Smooth muscle cell (in vitro differentiated cells): ENCODE results near the gene PSMD14. TPM values are rescaled to one million over a fixed set of nuclear protein-coding genes. Genes with fewer than 3 reads are reported as not detected.

Experiments used
- DNase-seq: peaks from one replicate; lab custom pipeline; 2025; ENCODE audit not compliant: unreplicated experiment; lab: John Stamatoyannopoulos, UW
- H2AFZ ChIP-seq: fragments of 200-600 bp; sonication (generic); 2 replicates; pipeline ENCODE4 v1.6.0; 2016; ENCODE audit warnings: antibody characterized with exemption, low read depth, mild to moderate bottlenecking
- H3F3A ChIP-seq: fragments of 200-600 bp; sonication (generic); 2 replicates; pipeline ENCODE4 v1.6.0; 2017; ENCODE audit warnings: antibody characterized with exemption, low read depth
- H3K27ac ChIP-seq: fragments of 200-600 bp; sonication (generic); 2 replicates; pipeline ENCODE4 v1.5.1; 2016; ENCODE audit warnings: low read depth, mild to moderate bottlenecking
- H3K27me3 ChIP-seq: fragments of 200-600 bp; sonication (generic); 2 replicates; pipeline ENCODE4 v1.6.1; 2016; ENCODE audit warnings: low read depth, mild to moderate bottlenecking
- H3K36me3 ChIP-seq: fragments of 200-600 bp; sonication (generic); 2 replicates; pipeline ENCODE4 v1.5.1; 2016; ENCODE audit warnings: low read depth
- H3K4me1 ChIP-seq: fragments of 200-600 bp; sonication (generic); 2 replicates; pipeline ENCODE4 v1.5.1; 2016; ENCODE audit warnings: low read depth
- H3K4me2 ChIP-seq: fragments of 200-600 bp; sonication (generic); 2 replicates; pipeline ENCODE4 v1.6.0; 2016; ENCODE audit warnings: mild to moderate bottlenecking
- H3K4me3 ChIP-seq: fragments of 200-600 bp; sonication (generic); 2 replicates; pipeline ENCODE4 v1.5.1; 2016; ENCODE audit warnings: mild to moderate bottlenecking
- H3K79me2 ChIP-seq: fragments of 200-600 bp; sonication (generic); 2 replicates; pipeline ENCODE4 v1.6.0; 2016; ENCODE audit warnings: low read depth, mild to moderate bottlenecking
- H3K9ac ChIP-seq: fragments of 200-600 bp; sonication (generic); 2 replicates; pipeline ENCODE4 v1.6.0; 2016; ENCODE audit warnings: low read depth
- H3K9me3 ChIP-seq: fragments of 200-600 bp; sonication (generic); replicated peaks from 2 replicates; pipeline ENCODE4 v1.5.1; 2016; ENCODE audit warnings: low read depth
- H4K20me1 ChIP-seq: fragments of 200-600 bp; sonication (generic); 2 replicates; pipeline ENCODE4 v1.6.0; 2016; ENCODE audit warnings: low read depth
- WGBS: methylation state at CpG from one replicate; pipeline ENCODE4 v1.1.7; 2016; ENCODE audit warnings: low lambda C conversion rate; 5-methylcytosine and 5-hydroxymethylcytosine counted together
- polyA plus RNA-seq: library from polyadenylated mRNA; unstranded; fragments of >200 nt; fragmentation: Nextera tagmentation; extraction: Ambion mirVana; gene quantifications from 2 replicates; pipeline ENCODE4 v1.2.1, GENCODE V29; 2016
- total RNA-seq: library from RNA; depleted of rRNA; stranded (reverse); fragments of >200 nt; gene quantifications from 2 replicates; pipeline ENCODE4 v1.2.3, GENCODE V29; 2014
- TF ChIP-seq, protein P1 (sequence below): fragments of 200-600 bp; sonication (generic); IDR thresholded peaks from 2 replicates; pipeline ENCODE4 v1.5.1; 2017; ENCODE audit warnings: borderline replicate concordance, mild to moderate bottlenecking, antibody characterized with exemption; ENCODE audit not compliant: insufficient read depth, poor library complexity, severe bottlenecking

PSMD14 gene
- total and polyA plus RNA-seq, 2 experiments from 2014 or later: 69.4 to 123 TPM

DNA sequence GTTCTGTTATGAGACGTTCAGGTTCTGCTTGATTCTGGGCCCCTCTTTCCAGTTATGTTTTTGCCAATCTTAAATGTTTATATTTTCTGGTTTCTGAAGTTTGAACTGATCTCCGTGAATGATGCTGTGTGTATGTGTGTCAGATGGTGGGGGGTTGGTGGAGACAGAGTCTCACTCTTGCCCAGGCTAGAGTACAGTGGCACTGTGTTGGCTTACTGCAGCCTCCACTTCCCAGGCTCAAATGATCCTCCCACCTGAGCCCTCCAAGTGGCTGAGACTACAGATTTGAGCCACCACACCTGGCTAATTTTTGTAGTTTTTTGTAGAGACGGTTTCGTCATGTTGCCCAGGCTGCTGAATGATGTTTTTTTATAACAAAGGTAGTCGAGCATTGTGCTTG, 45.9 kb downstream of the PSMD14 start:
- WGBS: 91% methylated on average over 5 of the region's 5 CpGs
- Histone ChIP-seq H3K9me3 (no peaks in the 10 kb centered on the region), H3K27ac (no peak overlapping the region), H3K27me3 (no peaks in the 10 kb centered on the region), H3K4me1 (peaks cover 8% of the 10 kb centered on the region), H3K9ac (no peak overlapping the region), H3K79me2 (peaks cover 75% of the 10 kb centered on the region), H3K4me3 (no peak overlapping the region), H4K20me1 (peaks cover 97% of the 10 kb centered on the region), H3K36me3 (no peaks in the 10 kb centered on the region), H2AFZ (no peak overlapping the region), H3K4me2 (no peak overlapping the region), H3F3A (no peaks in the 10 kb centered on the region)
- no peak for DNase-seq
- TF ChIP-seq, protein P1, sequence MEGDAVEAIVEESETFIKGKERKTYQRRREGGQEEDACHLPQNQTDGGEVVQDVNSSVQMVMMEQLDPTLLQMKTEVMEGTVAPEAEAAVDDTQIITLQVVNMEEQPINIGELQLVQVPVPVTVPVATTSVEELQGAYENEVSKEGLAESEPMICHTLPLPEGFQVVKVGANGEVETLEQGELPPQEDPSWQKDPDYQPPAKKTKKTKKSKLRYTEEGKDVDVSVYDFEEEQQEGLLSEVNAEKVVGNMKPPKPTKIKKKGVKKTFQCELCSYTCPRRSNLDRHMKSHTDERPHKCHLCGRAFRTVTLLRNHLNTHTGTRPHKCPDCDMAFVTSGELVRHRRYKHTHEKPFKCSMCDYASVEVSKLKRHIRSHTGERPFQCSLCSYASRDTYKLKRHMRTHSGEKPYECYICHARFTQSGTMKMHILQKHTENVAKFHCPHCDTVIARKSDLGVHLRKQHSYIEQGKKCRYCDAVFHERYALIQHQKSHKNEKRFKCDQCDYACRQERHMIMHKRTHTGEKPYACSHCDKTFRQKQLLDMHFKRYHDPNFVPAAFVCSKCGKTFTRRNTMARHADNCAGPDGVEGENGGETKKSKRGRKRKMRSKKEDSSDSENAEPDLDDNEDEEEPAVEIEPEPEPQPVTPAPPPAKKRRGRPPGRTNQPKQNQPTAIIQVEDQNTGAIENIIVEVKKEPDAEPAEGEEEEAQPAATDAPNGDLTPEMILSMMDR: no peak

DNA sequence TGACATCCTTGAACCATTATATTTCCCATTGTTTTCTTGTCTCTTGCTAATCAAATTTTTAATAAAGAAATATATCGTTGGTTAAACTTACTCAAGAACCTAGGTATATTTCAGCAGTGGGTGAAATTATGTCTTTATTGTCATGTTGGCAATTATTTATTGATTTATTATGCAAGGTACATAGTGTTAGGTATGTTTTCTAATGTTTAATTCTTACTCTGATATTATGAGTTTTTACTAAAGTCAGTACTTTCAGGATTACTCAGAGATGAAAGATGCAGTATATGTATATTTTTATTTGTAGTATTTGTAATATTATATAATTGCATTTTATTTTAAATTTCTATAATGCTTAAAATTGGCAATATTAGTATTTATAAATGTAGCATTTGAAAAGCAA, 46.9 kb downstream of the PSMD14 start:
- TF ChIP-seq, protein P1: no peak
- H3K4me1 ChIP-seq: peaks cover 8% of the 10 kb centered on the region
- H3K36me3 ChIP-seq: no peaks in the 10 kb centered on the region
- no peaks in the 10 kb centered on the region for H3K9me3 ChIP-seq
- no peak overlapping the region for H3K4me2 ChIP-seq
- H2AFZ ChIP-seq: no peak overlapping the region
- no peak overlapping the region for H3K4me3 ChIP-seq
- H3F3A ChIP-seq: peaks cover 4% of the 10 kb centered on the region
- no peak overlapping the region for H3K9ac ChIP-seq
- no peak overlapping the region for H3K27ac ChIP-seq
- WGBS: 100% methylated on average over 1 of the region's 1 CpG
- peaks cover 94% of the 10 kb centered on the region for H4K20me1 ChIP-seq
- H3K79me2 ChIP-seq: peaks cover 78% of the 10 kb centered on the region
- DNase-seq: no peak
- H3K27me3 ChIP-seq: no peaks in the 10 kb centered on the region

DNA sequence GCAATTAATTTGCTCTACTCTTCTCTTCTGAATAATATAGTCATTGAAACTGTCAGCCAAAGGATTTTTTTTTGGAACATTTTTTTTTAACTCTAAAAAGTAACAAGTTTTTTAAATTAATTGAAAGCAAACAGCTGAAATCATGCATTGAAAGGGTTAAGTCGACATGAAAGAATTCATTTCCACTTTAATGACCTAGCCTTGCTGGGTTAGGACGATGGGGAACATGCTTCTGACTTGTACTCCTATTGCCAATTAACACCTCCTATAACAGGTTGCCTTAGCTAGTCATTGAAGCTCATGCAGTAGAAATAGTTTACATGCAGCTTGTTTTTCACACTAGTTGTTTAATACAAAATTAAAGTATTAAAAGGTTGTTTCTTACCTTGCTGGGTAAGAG, 47.8 kb downstream of the PSMD14 start:
- no peaks in the 10 kb centered on the region for H3K27me3 ChIP-seq
- no peak overlapping the region for H3K4me3 ChIP-seq
- no peak overlapping the region for H3K27ac ChIP-seq
- no peaks in the 10 kb centered on the region for H3K36me3 ChIP-seq
- no peaks in the 10 kb centered on the region for H3K9me3 ChIP-seq
- WGBS: 54% methylated on average over 2 of the region's 2 CpGs
- peaks cover 4% of the 10 kb centered on the region for H3F3A ChIP-seq
- no peak overlapping the region for H2AFZ ChIP-seq
- peaks cover 77% of the 10 kb centered on the region for H3K79me2 ChIP-seq
- TF ChIP-seq, protein P1: no peak
- peaks cover 86% of the 10 kb centered on the region for H4K20me1 ChIP-seq
- peaks cover 8% of the 10 kb centered on the region for H3K4me1 ChIP-seq
- H3K9ac ChIP-seq: no peak overlapping the region
- DNase-seq: no peak
- no peak overlapping the region for H3K4me2 ChIP-seq

DNA sequence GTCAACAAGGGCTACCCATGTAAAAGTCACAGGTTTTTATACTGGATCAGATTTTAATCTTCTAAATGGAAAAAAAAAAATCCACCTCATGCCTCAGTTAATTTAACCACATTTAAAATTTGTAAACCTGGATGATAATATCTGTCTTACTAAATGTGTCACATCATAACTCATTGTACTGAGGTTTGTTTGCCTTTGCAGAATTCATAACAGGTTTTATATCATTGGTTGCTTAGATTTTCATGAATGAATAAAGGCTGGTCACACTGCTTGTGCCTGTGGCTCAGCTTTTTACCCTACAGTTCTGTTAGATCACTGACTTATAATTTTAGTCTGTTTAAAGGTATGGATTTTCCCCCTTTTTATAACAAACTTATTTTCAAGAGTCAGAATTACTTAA, 48.9 kb downstream of the PSMD14 start:
- no peak overlapping the region for H3K4me3 ChIP-seq
- H3K4me2 ChIP-seq: no peak overlapping the region
- no peak overlapping the region for H2AFZ ChIP-seq
- H3F3A ChIP-seq: peaks cover 4% of the 10 kb centered on the region
- peaks cover 81% of the 10 kb centered on the region for H3K79me2 ChIP-seq
- H3K36me3 ChIP-seq: peaks cover 7% of the 10 kb centered on the region
- no peak for DNase-seq
- TF ChIP-seq, protein P1: no peak
- H3K27me3 ChIP-seq: no peaks in the 10 kb centered on the region
- H3K4me1 ChIP-seq: peaks cover 8% of the 10 kb centered on the region
- H3K9ac ChIP-seq: no peak overlapping the region
- no peak overlapping the region for H3K27ac ChIP-seq
- H3K9me3 ChIP-seq: peaks cover 5% of the 10 kb centered on the region
- H4K20me1 ChIP-seq: peaks cover 74% of the 10 kb centered on the region
